ENCODE measurements around the gene SLC4A4. TPM values are rescaled to one million over a fixed set of nuclear protein-coding genes. Genes with fewer than 3 reads are reported as not detected.

SLC4A4 gene
- total and polyA plus RNA-seq, 4 experiments from 2014 or later: 0.12 to 1.4 (median 1.0) TPM

DNA sequence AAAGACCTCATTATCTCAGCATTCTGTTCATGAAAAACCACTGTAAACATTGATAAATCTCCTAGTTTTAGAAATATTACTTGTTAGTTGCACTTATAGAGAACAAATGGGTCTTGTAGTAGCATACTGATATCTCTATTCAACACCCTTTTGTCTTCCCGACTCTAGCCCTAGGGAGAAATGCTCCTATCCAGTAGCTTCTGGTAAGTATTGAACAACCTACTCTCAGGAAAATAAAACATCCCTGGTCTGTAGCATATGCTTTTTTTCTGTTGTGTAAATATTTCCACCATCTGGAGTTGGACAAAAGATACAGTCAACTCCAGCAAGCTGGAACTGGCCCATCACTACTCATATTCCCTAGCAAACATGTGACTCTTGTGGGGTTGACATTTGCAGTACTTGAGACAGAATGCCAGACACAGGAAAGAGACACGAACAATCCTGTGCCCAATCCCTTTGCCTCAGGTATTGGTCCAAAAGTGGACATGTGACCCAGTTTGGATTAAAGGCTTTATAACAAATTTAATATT, 256.8 kb downstream of the SLC4A4 start:
- Histone ChIP-seq H3K4me1 (ENCODE audit: insufficient read depth, low read length) (no peaks in the 10 kb centered on the region), H3K4me3 (ENCODE audit: low read length in 2 of 2) (no peak overlapping the region), H3K27me3 (ENCODE audit: insufficient read depth, low read length) (no peaks in the 10 kb centered on the region), H3K36me3 (ENCODE audit: insufficient read depth, low read length) (no peaks in the 10 kb centered on the region), H3K27ac (ENCODE audit: low read depth, low read length) (no peak overlapping the region), H3K9me3 (ENCODE audit: control insufficient read depth in 1 of 2, low read length in 2 of 2) (no peaks in the 10 kb centered on the region)
- ChIA-PET CTCF (ENCODE audit: partially characterized antibody) (no interaction called here), POLR2A (ENCODE audit: partially characterized antibody) (no interaction called here)
- Mint-ChIP-seq H3K4me1 (no peaks in the 10 kb centered on the region), H3K27ac (no peak overlapping the region), H3K9me3 (no peaks in the 10 kb centered on the region), H3K27me3 (peaks cover 0 to 2% of the 10 kb centered on the region in 2 donors), H3K4me3 (no peak overlapping the region), H3K36me3 (no peaks in the 10 kb centered on the region)
- DNase-seq: no peak
- intact Hi-C loops (cut with micrococcal nuclease): no loop called here

DNA sequence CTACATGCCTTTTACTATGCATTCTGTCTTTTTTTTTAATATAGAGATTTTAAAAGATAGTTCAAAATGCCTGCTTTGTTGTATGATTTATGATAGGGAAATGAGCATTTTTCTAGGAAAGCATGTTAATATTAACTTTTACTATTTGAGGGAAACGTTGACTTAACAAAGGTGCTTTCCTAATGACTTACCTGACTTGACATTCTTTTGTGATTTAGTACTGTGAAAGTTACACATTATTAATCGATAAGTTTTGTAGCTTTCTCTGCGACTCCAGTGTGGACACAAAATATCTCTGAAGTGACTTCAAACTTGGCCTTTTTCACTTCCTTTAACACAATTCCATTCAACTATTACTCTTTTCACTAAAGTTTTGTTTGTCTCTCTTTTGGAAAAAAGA, 260.8 kb downstream of the SLC4A4 start:
- Histone ChIP-seq H3K4me3 (ENCODE audit: low read length in 2 of 2) (no peak overlapping the region), H3K9me3 (ENCODE audit: control insufficient read depth in 1 of 2, low read length in 2 of 2) (no peaks in the 10 kb centered on the region), H3K4me1 (ENCODE audit: insufficient read depth, low read length) (no peaks in the 10 kb centered on the region), H3K36me3 (ENCODE audit: insufficient read depth, low read length) (no peaks in the 10 kb centered on the region), H3K27me3 (ENCODE audit: insufficient read depth, low read length) (no peaks in the 10 kb centered on the region), H3K27ac (ENCODE audit: low read depth, low read length) (no peak overlapping the region)
- intact Hi-C loops (cut with micrococcal nuclease): no loop called here
- Mint-ChIP-seq H3K4me1 (no peaks in the 10 kb centered on the region), H3K9me3 (no peaks in the 10 kb centered on the region), H3K27ac (no peak overlapping the region), H3K36me3 (no peaks in the 10 kb centered on the region), H3K4me3 (no peak overlapping the region), H3K27me3 (peaks cover 0 to 2% of the 10 kb centered on the region in 2 donors)
- POLR2A ChIA-PET (ENCODE audit: partially characterized antibody): no interaction called here
- no peak for DNase-seq
- CTCF ChIA-PET (ENCODE audit: partially characterized antibody): no interaction called here

DNA sequence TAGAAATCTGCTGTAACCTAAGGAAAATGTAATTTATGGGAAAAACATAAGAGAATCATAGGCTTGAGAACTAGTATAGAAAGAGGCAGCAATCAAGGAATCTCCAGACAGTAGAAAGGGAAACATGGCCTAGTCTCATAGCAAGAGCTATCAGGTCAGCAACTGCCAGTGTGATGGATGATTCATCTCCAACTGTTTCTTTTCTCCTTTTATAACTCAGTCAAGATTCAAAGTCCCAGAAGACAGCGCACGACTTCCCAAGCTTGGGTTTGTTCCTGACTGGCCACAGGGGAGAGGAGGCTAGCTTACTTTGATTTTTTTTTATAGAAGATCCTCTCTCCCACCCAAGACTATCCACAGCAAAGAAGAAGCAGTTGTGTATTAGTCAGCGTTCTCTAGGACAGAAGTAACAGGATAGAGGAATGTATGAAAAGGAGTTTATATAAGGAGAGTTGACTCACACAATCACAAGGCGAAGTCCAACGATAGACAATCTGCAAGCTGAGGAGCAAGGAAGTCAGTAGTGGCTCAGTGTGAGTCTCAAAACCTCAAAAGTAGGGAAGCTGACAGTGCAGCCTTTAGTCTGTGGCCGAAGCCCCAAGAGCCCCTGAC, 263.6 kb downstream of the SLC4A4 start:
- Mint-ChIP-seq H3K4me3 (no peak overlapping the region), H3K4me1 (no peaks in the 10 kb centered on the region), H3K27me3 (peaks cover 0 to under 1% of the 10 kb centered on the region in 2 donors), H3K36me3 (no peaks in the 10 kb centered on the region), H3K27ac (no peak overlapping the region), H3K9me3 (peaks cover 0 to 6% (median 2%) of the 10 kb centered on the region in 8 donors)
- H3K27me3 ChIP-seq (ENCODE audit: insufficient read depth, low read length): no peaks in the 10 kb centered on the region
- POLR2A ChIA-PET (ENCODE audit: partially characterized antibody): no interaction called here
- no peak overlapping the region for H3K4me3 ChIP-seq (ENCODE audit: low read length in 2 of 2)
- no peaks in the 10 kb centered on the region for H3K4me1 ChIP-seq (ENCODE audit: insufficient read depth, low read length)
- no peak overlapping the region for H3K27ac ChIP-seq (ENCODE audit: low read depth, low read length)
- no peak for DNase-seq
- no peaks in the 10 kb centered on the region for H3K9me3 ChIP-seq (ENCODE audit: control insufficient read depth in 1 of 2, low read length in 2 of 2)
- CTCF ChIA-PET (ENCODE audit: partially characterized antibody): no interaction called here
- H3K36me3 ChIP-seq (ENCODE audit: insufficient read depth, low read length): no peaks in the 10 kb centered on the region
- intact Hi-C loops (cut with micrococcal nuclease): no loop called here

DNA sequence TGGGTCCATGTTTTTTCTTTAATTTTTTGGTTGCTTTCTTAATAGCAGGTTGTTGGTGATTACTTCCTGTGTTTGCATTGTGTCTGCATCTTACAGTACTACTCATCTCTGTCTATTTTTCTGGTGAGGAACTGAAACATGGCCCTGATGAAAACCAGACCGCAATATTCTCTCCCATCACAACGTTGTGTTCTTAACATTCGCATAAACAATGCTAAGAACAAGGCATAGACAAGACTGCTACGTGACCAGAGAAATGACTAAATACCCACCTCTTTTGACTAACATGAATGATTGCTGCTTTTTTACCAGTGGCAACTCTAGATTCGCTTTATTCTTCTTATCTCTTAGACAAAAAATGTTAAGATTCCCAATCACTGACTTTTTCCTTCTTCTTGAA, 266.0 kb downstream of the SLC4A4 start:
- CTCF ChIA-PET (ENCODE audit: partially characterized antibody): no interaction called here
- no peaks in the 10 kb centered on the region for H3K9me3 ChIP-seq (ENCODE audit: control insufficient read depth in 1 of 2, low read length in 2 of 2)
- Mint-ChIP-seq H3K27me3 (peaks cover 0 to 4% of the 10 kb centered on the region in 2 donors), H3K27ac (no peak overlapping the region), H3K36me3 (no peaks in the 10 kb centered on the region), H3K9me3 (peaks cover 0 to 9% (median 5%) of the 10 kb centered on the region in 8 donors), H3K4me3 (no peak overlapping the region), H3K4me1 (no peaks in the 10 kb centered on the region)
- no peak overlapping the region for H3K4me3 ChIP-seq (ENCODE audit: low read length in 2 of 2)
- no peak for DNase-seq
- H3K4me1 ChIP-seq (ENCODE audit: insufficient read depth, low read length): no peaks in the 10 kb centered on the region
- H3K36me3 ChIP-seq (ENCODE audit: insufficient read depth, low read length): no peaks in the 10 kb centered on the region
- intact Hi-C loops (cut with micrococcal nuclease): no loop called here
- POLR2A ChIA-PET (ENCODE audit: partially characterized antibody): no interaction called here
- no peak overlapping the region for H3K27ac ChIP-seq (ENCODE audit: low read depth, low read length)
- no peaks in the 10 kb centered on the region for H3K27me3 ChIP-seq (ENCODE audit: insufficient read depth, low read length)

DNA sequence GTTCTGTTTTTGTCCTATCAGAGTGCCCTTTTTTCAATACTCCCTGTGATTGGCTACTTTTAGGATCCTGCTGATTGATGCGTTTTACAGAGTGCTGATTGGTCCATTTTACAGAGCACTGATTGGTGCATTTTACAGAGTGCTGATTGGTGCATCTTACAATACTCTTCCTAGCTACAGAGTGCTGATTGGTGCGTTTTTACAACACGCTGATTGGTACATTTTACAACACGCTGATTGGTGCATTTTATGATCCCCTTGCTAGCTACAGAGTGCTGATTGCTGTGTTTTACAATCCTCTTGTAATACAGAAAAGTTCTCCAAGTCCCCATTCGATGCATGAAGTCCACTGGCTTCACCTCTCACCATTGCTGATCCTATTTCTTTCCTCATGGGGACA, 268.3 kb downstream of the SLC4A4 start:
- POLR2A ChIA-PET (ENCODE audit: partially characterized antibody): no interaction called here
- intact Hi-C loops (cut with micrococcal nuclease): no loop called here

DNA sequence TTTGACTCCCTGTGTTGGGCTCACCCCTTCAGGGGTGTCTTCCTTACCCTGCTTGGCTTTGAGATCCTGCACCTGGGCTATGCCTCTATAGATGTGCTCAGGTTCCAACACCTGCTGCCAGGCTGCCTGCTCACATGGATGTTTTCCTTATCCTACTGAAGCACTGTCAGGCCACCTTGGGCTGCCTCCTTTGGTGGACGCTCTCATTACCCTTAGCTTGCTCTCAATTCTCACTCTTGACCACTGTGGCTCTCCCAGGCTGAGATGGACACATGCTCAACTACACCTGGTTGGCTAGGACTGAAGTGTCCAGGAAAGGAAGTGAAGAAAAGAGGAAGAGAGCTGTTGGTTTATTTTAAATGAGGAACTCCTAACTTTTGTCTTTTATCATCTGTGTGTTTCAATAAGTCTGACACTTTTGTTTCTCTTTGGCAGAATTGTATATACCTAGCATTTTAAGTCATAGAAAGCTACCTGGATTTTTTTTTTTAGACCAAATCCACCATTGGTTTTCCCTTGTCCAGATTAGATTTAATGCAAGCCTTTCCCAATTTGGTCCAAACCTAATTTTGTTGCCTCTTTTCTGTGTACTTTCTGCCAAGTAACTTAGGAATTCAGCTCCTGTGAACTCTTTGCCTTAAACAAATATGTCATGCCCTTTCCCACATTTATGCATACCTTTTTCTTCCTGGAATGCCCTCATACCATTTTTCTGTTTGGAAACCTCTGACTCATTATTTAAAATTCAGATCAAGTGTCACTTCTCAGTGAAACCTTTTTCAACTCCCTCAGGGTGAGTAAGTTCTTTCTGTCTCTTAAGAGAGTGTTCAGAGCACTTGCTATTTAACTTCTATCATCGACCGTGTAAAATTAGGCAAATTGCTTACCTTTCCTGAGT, 269.2 kb downstream of the SLC4A4 start:
- Mint-ChIP-seq H3K4me1 (no peaks in the 10 kb centered on the region), H3K9me3 (peaks cover 0 to 9% (median 5%) of the 10 kb centered on the region in 8 donors), H3K36me3 (no peaks in the 10 kb centered on the region), H3K27me3 (peaks cover 0 to 13% of the 10 kb centered on the region in 2 donors), H3K27ac (no peak overlapping the region), H3K4me3 (no peak overlapping the region)
- no peak for DNase-seq
- H3K4me1 ChIP-seq (ENCODE audit: insufficient read depth, low read length): no peaks in the 10 kb centered on the region
- H3K36me3 ChIP-seq (ENCODE audit: insufficient read depth, low read length): no peaks in the 10 kb centered on the region
- ChIA-PET CTCF (ENCODE audit: partially characterized antibody) (no interaction called here), POLR2A (ENCODE audit: partially characterized antibody) (no interaction called here)
- no peaks in the 10 kb centered on the region for H3K27me3 ChIP-seq (ENCODE audit: insufficient read depth, low read length)
- H3K4me3 ChIP-seq (ENCODE audit: low read length in 2 of 2): no peak overlapping the region
- H3K9me3 ChIP-seq (ENCODE audit: control insufficient read depth in 1 of 2, low read length in 2 of 2): no peaks in the 10 kb centered on the region
- no peak overlapping the region for H3K27ac ChIP-seq (ENCODE audit: low read depth, low read length)
- intact Hi-C loops (cut with micrococcal nuclease): no loop called here

More for the DNA sequence above, 268.3 kb downstream of the SLC4A4 start:
- no peak overlapping the region for H3K4me3 Mint-ChIP-seq
- no peak overlapping the region for H3K27ac Mint-ChIP-seq
- H3K36me3 Mint-ChIP-seq: no peaks in the 10 kb centered on the region
- DNase-seq: no peak
- H3K9me3 Mint-ChIP-seq: peaks cover 0 to 9% (median 5%) of the 10 kb centered on the region in 8 donors
- H3K4me3 ChIP-seq (ENCODE audit: low read length in 2 of 2): no peak overlapping the region
- CTCF ChIA-PET (ENCODE audit: partially characterized antibody): no interaction called here
- no peaks in the 10 kb centered on the region for H3K27me3 ChIP-seq (ENCODE audit: insufficient read depth, low read length)
- H3K27ac ChIP-seq (ENCODE audit: low read depth, low read length): no peak overlapping the region
- no peaks in the 10 kb centered on the region for H3K4me1 ChIP-seq (ENCODE audit: insufficient read depth, low read length)
- H3K9me3 ChIP-seq (ENCODE audit: control insufficient read depth in 1 of 2, low read length in 2 of 2): no peaks in the 10 kb centered on the region
- H3K36me3 ChIP-seq (ENCODE audit: insufficient read depth, low read length): no peaks in the 10 kb centered on the region
- H3K27me3 Mint-ChIP-seq: peaks cover 0 to 13% of the 10 kb centered on the region in 2 donors
- H3K4me1 Mint-ChIP-seq: no peaks in the 10 kb centered on the region

DNA sequence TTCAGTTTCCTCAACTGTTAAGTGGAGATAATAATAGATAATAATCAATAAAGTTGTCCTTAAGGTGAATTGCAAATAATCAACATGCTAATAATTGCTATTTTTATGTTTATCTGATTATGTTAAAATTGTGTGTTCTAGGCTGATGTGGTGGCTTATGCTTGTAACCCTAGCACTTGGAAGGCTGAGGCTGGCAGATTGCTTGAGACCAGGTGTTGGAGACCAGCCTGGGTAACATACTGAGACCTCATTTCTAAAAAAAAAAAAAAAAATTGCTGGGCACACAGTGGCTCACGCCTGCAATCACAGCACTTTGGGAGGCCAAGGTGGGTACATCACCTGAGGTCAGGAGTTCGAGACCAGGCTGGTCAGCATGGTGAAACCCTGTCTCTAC, 269.9 kb downstream of the SLC4A4 start:
- Histone ChIP-seq H3K4me1 (ENCODE audit: insufficient read depth, low read length) (no peaks in the 10 kb centered on the region), H3K27me3 (ENCODE audit: insufficient read depth, low read length) (no peaks in the 10 kb centered on the region), H3K27ac (ENCODE audit: low read depth, low read length) (no peak overlapping the region), H3K36me3 (ENCODE audit: insufficient read depth, low read length) (no peaks in the 10 kb centered on the region), H3K4me3 (ENCODE audit: low read length in 2 of 2) (no peak overlapping the region), H3K9me3 (ENCODE audit: control insufficient read depth in 1 of 2, low read length in 2 of 2) (no peaks in the 10 kb centered on the region)
- no peak overlapping the region for H3K4me3 Mint-ChIP-seq
- H3K36me3 Mint-ChIP-seq: no peaks in the 10 kb centered on the region
- H3K4me1 Mint-ChIP-seq: no peaks in the 10 kb centered on the region
- peaks cover 0 to 9% (median 5%) of the 10 kb centered on the region in 8 donors for H3K9me3 Mint-ChIP-seq
- no peak overlapping the region for H3K27ac Mint-ChIP-seq
- intact Hi-C loops (cut with micrococcal nuclease): no loop called here
- H3K27me3 Mint-ChIP-seq: peaks cover 0 to 13% of the 10 kb centered on the region in 2 donors
- POLR2A ChIA-PET (ENCODE audit: partially characterized antibody): no interaction called here
- DNase-seq: no peak
- CTCF ChIA-PET (ENCODE audit: partially characterized antibody): no interaction called here

Measured in CD4-positive, alpha-beta memory T cell (primary cell).